ENCODE results near the gene FLT3. TPM values are rescaled to one million over a fixed set of nuclear protein-coding genes. Genes with fewer than 3 reads are reported as not detected.
A peak's percentile ranks its signal among the peaks of the same experiment; 100 is the strongest.
"Not testable (repeated sequence)": the region's sequence is repeated elsewhere in the genome, so short reads cannot be mapped to it uniquely, and the experiment has no call there.

The FLT3 gene
- total and polyA plus RNA-seq, 9 of the 15 experiments (the other 6 are each of a cell fraction or from before 2014, with no cell fraction given): not detected

GRCh38 chr13:28145049-28145448, 44.7 kb upstream of the FLT3 start:
- H2AFZ ChIP-seq (ENCODE audit: low read depth, low read length): no peak overlapping the region
- H3K79me2 ChIP-seq (ENCODE audit: control insufficient read depth, insufficient read depth, low read length): peaks cover 99% of the 10 kb centered on the region
- intact Hi-C loops (cut with micrococcal nuclease): no loop called here
- FAIRE-seq (no peak), DNase-seq (ENCODE audit: extremely low read depth in 1 of 4, low spot score in 3 of 4) (no peak), ATAC-seq (no peak)
- ChIA-PET CTCF (ENCODE audit: low intra/inter-chr PET ratio) (no interaction called here), POLR2A (no interaction called here)
- 0 out of 2 replicates have a peak, but pooled peaks cover 3% of the 10 kb centered on the region for H4K20me1 ChIP-seq (replicated peaks; ENCODE audit: control insufficient read depth, insufficient read depth, low read length)
- H3K27ac ChIP-seq (ENCODE audit: extremely low read depth, low read depth, low read length): no peak overlapping the region
- in situ Hi-C loops (cut with MboI): no loop called here
- H3K4me2 ChIP-seq (ENCODE audit: insufficient read depth, low read length): no peak overlapping the region
- 95% methylated on average over 6 of the region's 6 CpGs for WGBS (ENCODE audit: insufficient coverage, low coverage, missing lambda C conversion rate)
- H3K9me3 ChIP-seq (replicated peaks; ENCODE audit: control insufficient read depth, insufficient read depth, low read depth, low read length): no peaks in the 10 kb centered on the region
- H3K36me3 ChIP-seq (ENCODE audit: control insufficient read depth, insufficient read depth, low read length): peaks cover 18% of the 10 kb centered on the region; the same call in 1 of the 3 replicates
- TF ChIP-seq ZNF3 (CRISPR knock-in tag; IDR thresholded peaks at IDR 0.05) (no peak), ZBTB17 (CRISPR knock-in tag; IDR thresholded peaks at IDR 0.05) (no peak), U2AF2 (optimal IDR thresholded peaks at IDR 0.05; ENCODE audit: low read depth, low read length) (no peak), TCF7L2 (IDR thresholded peaks at IDR 0.05; ENCODE audit: low read depth, low read length) (no peak), HDGF (IDR thresholded peaks at IDR 0.05) (no peak), FOXP1 (CRISPR knock-in tag; IDR thresholded peaks at IDR 0.05) (no peak)
- no peaks in the 10 kb centered on the region for H3K9me1 ChIP-seq (ENCODE audit: control insufficient read depth, insufficient read depth, low read length)
- H3K27me3 ChIP-seq (ENCODE audit: control insufficient read depth in 2 of 2, insufficient read depth in 2 of 2, low read length in 2 of 2): no peaks in the 10 kb centered on the region
- BruUV-seq (replicated peaks): no TSS peak
- H3K4me3 ChIP-seq: no peak overlapping the region
- no peak overlapping the region for H3K9ac ChIP-seq (ENCODE audit: insufficient read depth in 1 of 2, low read depth in 2 of 2, low read length in 2 of 2)
- H3K4me1 ChIP-seq (replicated peaks in 1 of 2; ENCODE audit: control insufficient read depth in 2 of 2, insufficient read depth in 2 of 2, low read length in 2 of 2): peaks cover 8 to 13% of the 10 kb centered on the region in 2 experiments; a peak in 3 of 5 replicates

- CTCF ChIA-PET (ENCODE audit: low intra/inter-chr PET ratio); DNase-seq (ENCODE audit: extremely low read depth in 1 of 4, low spot score in 3 of 4); POLR2A ChIA-PET; H4K20me1 ChIP-seq (replicated peaks; ENCODE audit: control insufficient read depth, insufficient read depth, low read length); FAIRE-seq; H3K9me3 ChIP-seq (replicated peaks; ENCODE audit: control insufficient read depth, insufficient read depth, low read depth, low read length); H3K27ac ChIP-seq (ENCODE audit: extremely low read depth, low read depth, low read length); H3K27me3 ChIP-seq (ENCODE audit: control insufficient read depth in 2 of 2, insufficient read depth in 2 of 2, low read length in 2 of 2); intact Hi-C loops (cut with micrococcal nuclease); in situ Hi-C loops (cut with MboI); ATAC-seq; H2AFZ ChIP-seq (ENCODE audit: low read depth, low read length); H3K4me3 ChIP-seq; H3K9me1 ChIP-seq (ENCODE audit: control insufficient read depth, insufficient read depth, low read length); BruUV-seq (replicated peaks): not testable (repeated sequence)
- H3K4me1 ChIP-seq (replicated peaks in 1 of 2; ENCODE audit: control insufficient read depth in 2 of 2, insufficient read depth in 2 of 2, low read length in 2 of 2): peaks cover 13 to 14% of the 10 kb centered on the region in 2 experiments; a peak in 4 of 5 replicates
- H3K9ac ChIP-seq (ENCODE audit: insufficient read depth in 1 of 2, low read depth in 2 of 2, low read length in 2 of 2): peak overlapping the region in 1 of 2 experiments; percentile 7; a peak in 2 of 4 replicates
- peaks cover 14% of the 10 kb centered on the region; the same call in 1 of the 3 replicates for H3K36me3 ChIP-seq (ENCODE audit: control insufficient read depth, insufficient read depth, low read length)
- H3K79me2 ChIP-seq (ENCODE audit: control insufficient read depth, insufficient read depth, low read length): peaks cover 96% of the 10 kb centered on the region
- peak overlapping the region; percentile 64 for H3K4me2 ChIP-seq (ENCODE audit: insufficient read depth, low read length)
- 51% methylated on average over 9 of the region's 10 CpGs for WGBS (ENCODE audit: insufficient coverage, low coverage, missing lambda C conversion rate)
These were observed 41.2 kb upstream of the FLT3 start for GRCh38 chr13:28141542-28141941.

All from K562 (cell line).